ENCODE data around the gene PCCA.

Gene PCCA

DNA sequence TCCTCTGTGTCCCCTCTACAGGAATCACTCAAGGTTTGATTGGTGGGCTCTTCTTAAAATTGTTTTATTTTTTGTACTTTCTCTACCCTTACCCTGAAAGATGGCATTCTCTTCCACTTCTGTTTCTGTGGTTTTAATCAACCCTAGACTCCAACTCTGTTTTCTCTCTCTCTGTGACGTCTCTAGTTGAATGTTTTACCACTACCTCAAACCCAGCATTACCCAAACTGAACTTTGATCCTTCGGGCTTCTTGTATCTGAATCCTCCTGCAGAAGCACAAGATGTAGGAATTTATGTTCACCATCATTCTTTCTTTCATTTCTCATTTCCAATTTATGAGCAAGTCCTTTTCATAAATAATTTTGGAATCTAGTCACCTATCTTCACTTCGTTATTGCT is 39.9 kb downstream of the PCCA start:
- TF ChIP-seq, protein P1, sequence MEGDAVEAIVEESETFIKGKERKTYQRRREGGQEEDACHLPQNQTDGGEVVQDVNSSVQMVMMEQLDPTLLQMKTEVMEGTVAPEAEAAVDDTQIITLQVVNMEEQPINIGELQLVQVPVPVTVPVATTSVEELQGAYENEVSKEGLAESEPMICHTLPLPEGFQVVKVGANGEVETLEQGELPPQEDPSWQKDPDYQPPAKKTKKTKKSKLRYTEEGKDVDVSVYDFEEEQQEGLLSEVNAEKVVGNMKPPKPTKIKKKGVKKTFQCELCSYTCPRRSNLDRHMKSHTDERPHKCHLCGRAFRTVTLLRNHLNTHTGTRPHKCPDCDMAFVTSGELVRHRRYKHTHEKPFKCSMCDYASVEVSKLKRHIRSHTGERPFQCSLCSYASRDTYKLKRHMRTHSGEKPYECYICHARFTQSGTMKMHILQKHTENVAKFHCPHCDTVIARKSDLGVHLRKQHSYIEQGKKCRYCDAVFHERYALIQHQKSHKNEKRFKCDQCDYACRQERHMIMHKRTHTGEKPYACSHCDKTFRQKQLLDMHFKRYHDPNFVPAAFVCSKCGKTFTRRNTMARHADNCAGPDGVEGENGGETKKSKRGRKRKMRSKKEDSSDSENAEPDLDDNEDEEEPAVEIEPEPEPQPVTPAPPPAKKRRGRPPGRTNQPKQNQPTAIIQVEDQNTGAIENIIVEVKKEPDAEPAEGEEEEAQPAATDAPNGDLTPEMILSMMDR (IDR thresholded peaks at IDR 0.05; ENCODE audit: low read depth, low read length, missing control alignments) = no peak
- no peak overlapping the region for H3K4me3 ChIP-seq (ENCODE audit: low read depth, low read length)
- in situ Hi-C loops (cut with HindIII; ENCODE audit: low pct_ligation_motif_present, low sequenced_read_pairs) = no loop called here
- H3K27me3 ChIP-seq (replicated peaks) = no peaks in the 10 kb centered on the region
- no peak overlapping the region for H3K27ac ChIP-seq
- no peaks in the 10 kb centered on the region for H3K36me3 ChIP-seq (replicated peaks)
- no peak for DNase-seq

DNA sequence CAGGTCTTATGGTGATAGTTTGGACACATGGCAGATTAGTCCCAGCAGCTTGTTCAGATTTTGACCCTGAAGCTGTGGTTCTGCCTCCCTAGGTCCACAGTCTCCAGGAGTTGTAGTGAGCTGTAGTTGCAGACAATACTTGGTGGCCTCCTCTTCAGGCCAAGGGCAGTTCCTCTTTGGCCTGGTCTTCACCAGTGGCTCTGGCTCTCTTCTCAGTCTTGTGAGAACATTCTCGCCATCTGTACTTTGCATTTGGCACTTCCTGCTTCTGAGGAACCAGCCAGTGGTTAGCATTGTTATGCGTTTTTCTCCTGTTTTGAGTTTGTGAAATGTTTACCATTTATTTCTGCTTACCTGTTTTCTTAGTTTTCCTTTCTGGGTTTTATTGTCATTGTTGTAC is 40.7 kb downstream of the PCCA start:
- Histone ChIP-seq H3K4me3 (ENCODE audit: low read depth, low read length) (no peak overlapping the region), H3K36me3 (replicated peaks) (no peaks in the 10 kb centered on the region), H3K27ac (no peak overlapping the region), H3K27me3 (replicated peaks) (no peaks in the 10 kb centered on the region)
- TF ChIP-seq, protein P1 (IDR thresholded peaks at IDR 0.05; ENCODE audit: low read depth, low read length, missing control alignments) = no peak
- no peak for DNase-seq
- in situ Hi-C loops (cut with HindIII; ENCODE audit: low pct_ligation_motif_present, low sequenced_read_pairs) = no loop called here

DNA sequence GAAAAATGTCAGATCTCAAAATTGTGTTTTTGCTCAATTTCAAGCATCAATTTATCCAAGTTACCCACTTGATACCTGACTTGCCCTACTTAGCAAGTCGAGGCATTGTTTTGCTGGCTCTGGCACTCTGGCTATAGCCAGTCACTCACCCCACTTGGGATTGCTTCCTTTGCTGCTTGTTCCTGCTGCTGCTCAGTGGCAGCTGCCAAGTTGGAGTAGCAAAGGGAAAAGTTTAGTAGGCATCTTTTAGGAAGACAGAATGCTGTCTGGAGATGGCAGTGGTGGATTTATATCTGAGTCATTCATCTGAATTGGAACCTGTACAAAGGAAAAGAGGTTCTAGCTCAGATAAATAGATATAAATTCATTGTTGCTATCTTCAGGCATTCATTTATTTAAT is 41.2 kb downstream of the PCCA start:
- TF ChIP-seq, protein P1 (IDR thresholded peaks at IDR 0.05; ENCODE audit: low read depth, low read length, missing control alignments) = no peak
- H3K4me3 ChIP-seq (ENCODE audit: low read depth, low read length) = no peak overlapping the region
- H3K27ac ChIP-seq = no peak overlapping the region
- in situ Hi-C loops (cut with HindIII; ENCODE audit: low pct_ligation_motif_present, low sequenced_read_pairs) = no loop called here
- no peaks in the 10 kb centered on the region for H3K27me3 ChIP-seq (replicated peaks)
- no peaks in the 10 kb centered on the region for H3K36me3 ChIP-seq (replicated peaks)
- no peak for DNase-seq

DNA sequence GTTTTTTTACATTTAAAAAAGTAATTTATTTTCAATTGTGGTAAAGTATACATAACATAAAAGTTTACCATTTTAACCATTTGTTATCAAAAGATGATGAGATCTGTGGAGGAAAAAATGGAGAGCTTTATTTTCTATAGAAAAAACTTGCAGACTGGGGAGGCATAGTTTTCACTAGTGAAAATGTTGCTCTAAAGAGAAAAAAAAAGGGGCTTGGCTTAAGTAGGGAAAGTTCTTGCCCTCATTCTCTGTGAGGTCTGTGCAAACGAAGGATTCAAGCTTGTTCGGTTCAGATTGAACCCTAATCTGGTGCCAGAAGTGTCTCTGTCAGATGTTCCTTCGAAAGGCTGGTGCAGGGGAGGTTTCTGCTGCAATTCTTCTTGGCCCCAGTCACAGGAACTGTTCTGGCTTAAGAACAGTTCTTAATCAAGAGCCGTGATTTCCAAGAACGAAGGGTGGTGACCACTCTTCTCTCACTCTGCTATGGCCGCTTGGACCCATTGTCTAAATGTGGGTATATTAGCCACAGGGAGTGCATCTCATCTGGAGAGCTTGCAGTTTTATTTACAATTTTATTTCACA is 42.1 kb downstream of the PCCA start:
- in situ Hi-C loops (cut with HindIII; ENCODE audit: low pct_ligation_motif_present, low sequenced_read_pairs) = no loop called here
- Histone ChIP-seq H3K4me3 (ENCODE audit: low read depth, low read length) (no peak overlapping the region), H3K27me3 (replicated peaks) (no peaks in the 10 kb centered on the region), H3K36me3 (replicated peaks) (no peaks in the 10 kb centered on the region), H3K27ac (no peak overlapping the region)
- TF ChIP-seq, protein P1 (IDR thresholded peaks at IDR 0.05; ENCODE audit: low read depth, low read length, missing control alignments) = no peak
- DNase-seq = no peak

DNA sequence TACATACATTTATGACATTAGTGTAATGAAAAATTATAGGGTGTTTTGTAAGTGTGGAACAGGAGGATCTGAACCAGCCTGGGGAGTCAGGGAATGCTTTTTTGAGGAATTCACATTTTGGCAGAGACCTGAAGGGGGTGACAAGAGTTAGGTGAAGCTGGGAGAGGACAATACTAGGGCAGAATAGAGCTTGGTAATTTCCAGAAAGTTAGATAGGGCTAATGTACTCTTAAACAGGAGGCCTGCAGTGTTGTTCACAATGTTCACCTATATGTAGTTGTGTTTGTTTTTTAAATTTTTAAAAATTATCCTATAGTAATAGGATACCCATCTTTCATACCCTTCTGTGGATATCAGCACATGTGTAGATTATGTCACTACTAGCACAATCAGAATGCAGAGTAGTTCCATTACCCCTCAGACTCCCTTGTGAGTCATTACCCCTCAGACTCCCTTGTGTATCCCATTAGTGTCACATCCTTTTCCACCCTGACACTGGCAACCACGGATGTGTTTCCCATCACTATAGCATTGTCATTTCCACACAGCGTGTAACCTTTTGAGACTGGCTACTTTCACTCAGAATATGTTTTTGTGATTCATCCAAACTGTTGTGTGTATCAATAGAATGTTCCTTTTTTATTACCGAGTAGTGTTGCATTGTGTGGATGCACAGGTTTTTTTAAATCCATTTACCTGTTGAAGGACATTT is 43.1 kb downstream of the PCCA start:
- no peaks in the 10 kb centered on the region for H3K27me3 ChIP-seq (replicated peaks)
- TF ChIP-seq, protein P1 (IDR thresholded peaks at IDR 0.05; ENCODE audit: low read depth, low read length, missing control alignments) = no peak
- in situ Hi-C loops (cut with HindIII; ENCODE audit: low pct_ligation_motif_present, low sequenced_read_pairs) = no loop called here
- DNase-seq = peak; percentile 96
- peak overlapping the region; percentile 89 for H3K27ac ChIP-seq
- H3K36me3 ChIP-seq (replicated peaks) = no peaks in the 10 kb centered on the region
- H3K4me3 ChIP-seq (ENCODE audit: low read depth, low read length) = no peak overlapping the region

Data from brain microvascular endothelial cell (primary cell).